Fibroblast of the aortic adventitia (primary cell): ENCODE data around the gene PPP5C. TPM values are rescaled to one million over a fixed set of nuclear protein-coding genes. Genes with fewer than 3 reads are reported as not detected.
"Not testable (repeated sequence)": the region's sequence is repeated elsewhere in the genome, so short reads cannot be mapped to it uniquely, and the experiment has no call there.

Source experiments
- DNase-seq: peaks from one replicate; pipeline ENCODE4 v3.0.0-alpha.2; 2010; ENCODE audit warnings: low read depth
- H3K4me3 ChIP-seq: 2 replicates; pipeline ENCODE4 v1.5.1; 2011; ENCODE audit warnings: low read depth, mild to moderate bottlenecking, control low read depth, low read length, moderate library complexity
- CTCF ChIP-seq: IDR thresholded peaks from 2 replicates; pipeline ENCODE4 v1.5.1; 2011; ENCODE audit warnings: mild to moderate bottlenecking, low read length, control low read depth, inconsistent platforms; ENCODE audit not compliant: insufficient read depth
- total RNA-seq: library from RNA; depleted of rRNA; stranded (reverse); fragments of >200 nt; gene quantifications from 2 replicates; pipeline ENCODE4 v1.2.3, GENCODE V29; 2012; ENCODE audit warnings: low replicate concordance

Gene PPP5C
- total RNA-seq, 1 donor = 52.4 TPM

- DNase-seq = no peak
- no peak overlapping the region for H3K4me3 ChIP-seq
- no peak for TF ChIP-seq CTCF
Observed at GRCh38 chr19:46319613-46320012, 27.3 kb upstream of the PPP5C start.

GRCh38 chr19:46320559-46320958 is 26.3 kb upstream of the PPP5C start:
- no peak for DNase-seq
- H3K4me3 ChIP-seq = no peak overlapping the region
- TF ChIP-seq CTCF = no peak

GRCh38 chr19:46321653-46322052 is 25.2 kb upstream of the PPP5C start:
- no peak for DNase-seq
- TF ChIP-seq CTCF = no peak
- no peak overlapping the region for H3K4me3 ChIP-seq

- DNase-seq, H3K4me3 ChIP-seq: not testable (repeated sequence)
Observed at GRCh38 chr19:46323227-46323626, 23.7 kb upstream of the PPP5C start.

- DNase-seq = no peak
- TF ChIP-seq CTCF = no peak
- H3K4me3 ChIP-seq = no peak overlapping the region
Observed at GRCh38 chr19:46324277-46324676, 22.6 kb upstream of the PPP5C start.

GRCh38 chr19:46326608-46327007 is 20.3 kb upstream of the PPP5C start:
- H3K4me3 ChIP-seq = no peak overlapping the region
- no peak for TF ChIP-seq CTCF
- no peak for DNase-seq

- TF ChIP-seq CTCF = no peak
- DNase-seq = no peak
Observed at GRCh38 chr19:46328079-46328478, 18.8 kb upstream of the PPP5C start.

More at GRCh38 chr19:46328079-46328478, 18.8 kb upstream of the PPP5C start:
- H3K4me3 ChIP-seq = no peak overlapping the region
